Thyroid gland (tissue), 4 donors: ENCODE data around the gene ACER2.

Experiments used
- POLR2A ChIP-seq, 2 donors: fragments of 450-650 bp; IDR thresholded peaks; one replicate each; pipeline ENCODE4 v1.6.1; 2017; ENCODE audit warnings: antibody characterized with exemption in 2 of 2, mild to moderate bottlenecking in 2 of 2, moderate library complexity in 1 of 2
- TF ChIP-seq, protein P1 (sequence below), 6 experiments: fragments of 200-600 bp in 3 of 6; fragments of 450-650 bp in 3 of 6; sonication (generic) in 3 of 6; IDR thresholded peaks; one replicate each; pipeline ENCODE4 v1.5.1; 2016 to 2019; ENCODE audit warnings: antibody characterized with exemption in 6 of 6, mild to moderate bottlenecking in 2 of 6, inconsistent platforms in 1 of 6, moderate library complexity in 1 of 6

DNA sequence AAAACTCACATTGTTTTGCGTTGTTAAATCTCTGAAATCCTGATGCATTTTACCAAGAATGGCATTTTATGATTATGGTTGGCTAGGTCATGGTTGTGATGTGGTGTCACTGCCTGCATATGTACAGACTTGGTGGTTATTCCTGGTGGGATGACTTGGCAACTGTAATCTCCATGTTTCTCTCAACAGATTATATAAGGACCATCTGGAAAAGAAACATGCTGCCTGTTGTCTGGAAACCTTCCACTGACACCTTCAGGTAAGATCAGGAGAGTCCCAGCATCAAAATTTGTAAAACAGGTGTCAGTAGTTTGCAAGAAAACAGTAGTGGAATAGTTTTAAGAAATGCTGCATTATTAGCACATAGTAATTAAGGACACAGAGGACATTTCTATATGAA, 3.0 kb upstream of the ACER2 start:
- TF ChIP-seq, protein P1, sequence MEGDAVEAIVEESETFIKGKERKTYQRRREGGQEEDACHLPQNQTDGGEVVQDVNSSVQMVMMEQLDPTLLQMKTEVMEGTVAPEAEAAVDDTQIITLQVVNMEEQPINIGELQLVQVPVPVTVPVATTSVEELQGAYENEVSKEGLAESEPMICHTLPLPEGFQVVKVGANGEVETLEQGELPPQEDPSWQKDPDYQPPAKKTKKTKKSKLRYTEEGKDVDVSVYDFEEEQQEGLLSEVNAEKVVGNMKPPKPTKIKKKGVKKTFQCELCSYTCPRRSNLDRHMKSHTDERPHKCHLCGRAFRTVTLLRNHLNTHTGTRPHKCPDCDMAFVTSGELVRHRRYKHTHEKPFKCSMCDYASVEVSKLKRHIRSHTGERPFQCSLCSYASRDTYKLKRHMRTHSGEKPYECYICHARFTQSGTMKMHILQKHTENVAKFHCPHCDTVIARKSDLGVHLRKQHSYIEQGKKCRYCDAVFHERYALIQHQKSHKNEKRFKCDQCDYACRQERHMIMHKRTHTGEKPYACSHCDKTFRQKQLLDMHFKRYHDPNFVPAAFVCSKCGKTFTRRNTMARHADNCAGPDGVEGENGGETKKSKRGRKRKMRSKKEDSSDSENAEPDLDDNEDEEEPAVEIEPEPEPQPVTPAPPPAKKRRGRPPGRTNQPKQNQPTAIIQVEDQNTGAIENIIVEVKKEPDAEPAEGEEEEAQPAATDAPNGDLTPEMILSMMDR (IDR thresholded peaks at IDR 0.05) = no peak
- TF ChIP-seq POLR2A (IDR thresholded peaks at IDR 0.05) = no peak
